ENCODE data around the gene PPP4R2.

Gene PPP4R2

GRCh38 chr3:72996473-72997333 is at the start of gene PPP4R2:
Gene PPP4R2 (plus strand): TSS chr3:72996811. CDS start chr3:72997038, 227 bp downstream.
- DNase-seq = peak; percentile 58

GRCh38 chr3:72947715-72948490 is 48.7 kb upstream of the PPP4R2 start:
- DNase-seq = no peak

- no peak for DNase-seq
Measured at GRCh38 chr3:72949016-72949415, 47.6 kb upstream of the PPP4R2 start.

GRCh38 chr3:72950372-72950771 is 46.2 kb upstream of the PPP4R2 start:
- DNase-seq = no peak

GRCh38 chr3:72950801-72951200 is 45.8 kb upstream of the PPP4R2 start:
- no peak for DNase-seq

GRCh38 chr3:72951259-72951722 is 45.3 kb upstream of the PPP4R2 start:
- DNase-seq = no peak

GRCh38 chr3:72953325-72953956 is 43.2 kb upstream of the PPP4R2 start:
- no peak for DNase-seq

GRCh38 chr3:72957297-72957696 is 39.3 kb upstream of the PPP4R2 start:
- no peak for DNase-seq

- no peak for DNase-seq
Measured at GRCh38 chr3:72959336-72959735, 37.3 kb upstream of the PPP4R2 start.

- peak; percentile 46 for DNase-seq
Measured at GRCh38 chr3:72960812-72961518, 35.6 kb upstream of the PPP4R2 start.

GRCh38 chr3:72961752-72962151 is 34.9 kb upstream of the PPP4R2 start:
- no peak for DNase-seq

GRCh38 chr3:72962317-72962716 is 34.3 kb upstream of the PPP4R2 start:
- no peak for DNase-seq

- DNase-seq = peak; percentile 47
Measured at GRCh38 chr3:72964633-72965032, 32.0 kb upstream of the PPP4R2 start.

- DNase-seq = no peak
Measured at GRCh38 chr3:72968266-72968664, 28.3 kb upstream of the PPP4R2 start.

GRCh38 chr3:72969766-72970165 is 26.8 kb upstream of the PPP4R2 start:
- DNase-seq = no peak

- DNase-seq = no peak
Measured at GRCh38 chr3:72970942-72971341, 25.7 kb upstream of the PPP4R2 start.

- no peak for DNase-seq
Measured at GRCh38 chr3:72972706-72973030, 23.9 kb upstream of the PPP4R2 start.

- DNase-seq = no peak
Measured at GRCh38 chr3:72973031-72973723, 23.4 kb upstream of the PPP4R2 start.

GRCh38 chr3:72973786-72974185 is 22.8 kb upstream of the PPP4R2 start:
- no peak for DNase-seq

- DNase-seq = no peak
Measured at GRCh38 chr3:72974956-72975355, 21.7 kb upstream of the PPP4R2 start.

- no peak for DNase-seq
Measured at GRCh38 chr3:72976281-72976741, 20.3 kb upstream of the PPP4R2 start.
